Midbrain (tissue), 1 donor: ENCODE measurements around the gene MAPK10.
"Not testable (repeated sequence)": the region's sequence is repeated elsewhere in the genome, so short reads cannot be mapped to it uniquely, and the experiment has no call there.

ENCODE experiments used
- DNase-seq: peaks from one replicate; lab custom pipeline; 2025; lab: John Stamatoyannopoulos, UW

Gene MAPK10

GRCh38 chr4:86338989-86339388 is 20.9 kb downstream of the MAPK10 start:
- DNase-seq, result no peak

DNA sequence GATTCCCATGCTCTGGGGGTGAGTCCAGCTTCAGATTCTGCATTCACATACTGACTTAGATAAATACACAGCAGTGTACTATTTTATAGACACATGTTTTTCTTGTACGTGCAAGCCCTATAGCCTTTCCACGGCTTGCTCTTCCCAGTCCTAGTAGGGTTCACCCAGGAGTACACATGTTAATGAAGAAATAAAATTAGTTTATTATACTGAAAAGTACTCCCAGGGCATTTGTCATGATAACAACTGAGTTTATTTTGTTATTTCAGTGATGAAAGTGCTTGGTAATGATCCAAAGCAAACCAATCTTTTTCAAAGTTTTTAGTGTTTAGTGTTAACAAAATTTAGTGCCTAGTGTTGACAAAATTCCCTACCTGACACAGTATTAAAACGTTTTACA is 21.3 kb downstream of the MAPK10 start:
- no peak for DNase-seq

GRCh38 chr4:86334020-86334750 is 25.7 kb downstream of the MAPK10 start:
- no peak for DNase-seq

DNA sequence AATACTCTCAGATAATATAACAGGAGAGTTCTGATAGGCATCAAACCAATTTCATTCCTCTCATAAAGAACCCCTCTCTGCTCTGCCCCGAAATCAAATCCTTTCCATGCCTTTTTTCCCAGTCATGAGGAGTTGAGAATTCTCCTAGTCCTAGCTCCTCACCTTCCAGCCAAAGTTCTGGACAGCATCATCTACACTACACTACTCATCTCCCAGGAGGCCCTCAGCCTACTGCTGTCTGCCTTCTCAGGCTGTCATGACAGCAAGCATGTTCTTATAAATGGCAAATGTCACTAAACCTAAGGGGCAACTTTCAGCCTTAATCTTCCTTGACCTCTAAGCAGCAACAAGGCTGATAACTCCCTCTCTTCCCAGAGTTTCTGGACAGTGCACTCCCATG is 26.6 kb downstream of the MAPK10 start:
- no peak for DNase-seq

- DNase-seq, result peak; percentile 49
These were observed 28.7 kb downstream of the MAPK10 start for GRCh38 chr4:86330961-86331742.

- DNase-seq, result not testable (repeated sequence)
These were observed 29.4 kb downstream of the MAPK10 start for GRCh38 chr4:86330411-86330810.

- no peak for DNase-seq
These were observed 30.4 kb downstream of the MAPK10 start for GRCh38 chr4:86329431-86329830.

- no peak for DNase-seq
These were observed 33.5 kb downstream of the MAPK10 start for GRCh38 chr4:86326400-86326799.

DNA sequence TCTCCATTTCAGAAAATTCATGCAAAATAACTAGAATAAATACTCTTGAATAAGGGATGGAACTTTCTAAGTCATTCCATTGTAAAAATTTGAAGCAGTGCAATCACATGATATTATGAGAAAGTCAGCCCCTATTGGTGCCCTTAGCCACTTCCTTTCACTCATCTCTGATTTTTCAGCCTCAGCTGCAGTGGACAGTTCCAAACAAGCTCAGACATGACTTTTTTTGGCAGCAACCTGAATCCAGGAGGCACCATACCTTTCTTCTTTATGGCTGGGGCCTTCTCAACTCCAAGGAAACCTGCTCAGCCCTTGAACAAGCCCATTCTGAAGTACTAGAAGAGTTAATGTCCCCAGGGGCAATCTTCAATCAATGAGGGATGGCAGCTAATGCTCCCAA is 40.5 kb downstream of the MAPK10 start:
- no peak for DNase-seq

GRCh38 chr4:86315579-86315978 is 44.3 kb downstream of the MAPK10 start:
- no peak for DNase-seq

DNA sequence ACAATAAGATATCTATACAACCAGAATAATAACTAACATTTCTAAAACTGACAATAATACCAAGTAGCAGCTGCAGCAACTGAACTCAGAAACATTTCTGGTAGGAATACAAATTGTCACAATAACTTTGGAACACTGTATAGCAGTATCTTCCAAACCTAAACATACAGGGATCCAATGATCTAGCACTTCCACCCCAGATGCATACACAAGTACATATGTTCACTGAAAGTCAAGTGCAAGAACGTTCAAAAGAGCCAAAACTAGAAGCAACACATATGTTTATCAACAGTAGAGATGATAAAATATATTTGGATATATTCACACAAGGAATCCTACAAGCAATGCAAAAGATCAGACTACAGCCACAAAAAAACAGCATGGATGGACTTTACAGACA is 46.2 kb downstream of the MAPK10 start:
- no peak for DNase-seq

DNA sequence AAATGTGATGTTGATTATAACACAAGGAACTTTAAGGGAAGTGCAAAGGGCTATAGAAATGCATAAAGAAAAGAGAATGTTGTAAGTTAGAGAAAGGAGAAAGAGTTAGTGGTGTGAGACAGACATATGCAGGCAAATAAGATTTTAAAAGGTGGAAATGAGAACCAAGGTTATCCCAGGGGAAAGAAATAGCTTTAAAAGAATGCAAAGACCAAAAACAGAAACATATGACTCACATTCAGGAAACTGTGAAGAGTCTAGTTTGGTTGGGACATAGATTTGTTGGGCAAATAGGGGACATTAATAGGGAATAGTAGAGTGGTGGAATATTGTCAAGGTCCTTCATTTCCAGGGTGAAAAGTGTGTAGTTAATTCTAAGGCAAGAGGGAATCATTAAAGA is 52.4 kb downstream of the MAPK10 start:
- no peak for DNase-seq

DNA sequence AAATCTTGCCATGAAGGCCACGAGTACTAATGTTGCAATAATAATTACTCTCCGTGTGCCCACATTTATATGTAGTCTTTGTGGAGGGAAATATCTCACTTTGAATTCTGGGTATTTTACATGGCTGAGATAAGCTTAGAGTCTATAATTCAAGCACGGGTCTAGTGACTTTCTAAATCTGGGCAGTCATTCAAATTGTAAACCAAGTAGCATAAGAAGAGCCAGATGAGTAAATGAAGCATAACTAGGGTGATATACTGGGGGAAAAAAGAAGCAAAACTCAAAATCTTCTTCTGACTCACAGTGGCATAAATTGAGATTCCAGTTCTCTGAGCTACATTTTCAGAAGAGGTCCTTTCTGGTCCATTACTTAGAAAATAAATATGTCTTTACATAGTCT is 53.0 kb downstream of the MAPK10 start:
- DNase-seq, result no peak

- DNase-seq, result no peak
These were observed 57.0 kb downstream of the MAPK10 start for GRCh38 chr4:86302830-86303229.

DNA sequence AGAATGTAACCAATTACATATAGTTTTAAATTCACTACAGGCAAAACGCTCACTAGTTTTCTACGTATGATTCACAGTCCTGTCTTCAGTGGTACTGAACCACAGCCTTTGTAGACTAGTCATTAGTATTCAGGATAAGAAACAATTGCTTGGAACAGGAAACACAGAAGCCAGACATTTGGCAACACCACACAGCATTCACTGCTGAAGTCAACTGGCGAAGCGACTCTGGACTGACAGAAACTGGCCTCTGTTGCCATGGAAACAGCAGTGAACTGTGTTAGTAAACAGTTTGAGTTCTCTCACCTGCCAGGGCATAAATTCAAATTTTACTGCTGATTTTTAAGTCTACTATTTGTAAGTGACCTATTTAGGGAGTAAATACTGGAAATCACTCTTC is 57.6 kb downstream of the MAPK10 start:
- DNase-seq, result peak; percentile 81

DNA sequence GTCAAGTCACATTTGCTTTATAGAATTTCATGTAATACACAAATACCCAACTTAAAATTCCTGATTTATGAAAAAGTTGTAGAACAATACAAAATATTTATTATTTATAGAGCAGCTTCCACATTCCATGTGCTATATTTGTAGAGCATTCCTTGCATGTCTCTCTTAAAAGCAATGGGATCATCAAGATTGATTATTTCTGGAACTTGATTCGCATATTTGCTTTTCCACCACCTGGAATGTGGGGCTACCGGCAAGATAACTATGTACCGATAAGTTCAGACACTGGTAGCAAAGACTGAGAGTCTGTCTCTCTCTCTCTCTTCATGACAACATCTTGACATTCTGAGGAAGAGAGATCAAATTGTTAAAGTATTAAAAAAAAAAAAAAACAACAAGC is 59.3 kb downstream of the MAPK10 start:
- no peak for DNase-seq

DNA sequence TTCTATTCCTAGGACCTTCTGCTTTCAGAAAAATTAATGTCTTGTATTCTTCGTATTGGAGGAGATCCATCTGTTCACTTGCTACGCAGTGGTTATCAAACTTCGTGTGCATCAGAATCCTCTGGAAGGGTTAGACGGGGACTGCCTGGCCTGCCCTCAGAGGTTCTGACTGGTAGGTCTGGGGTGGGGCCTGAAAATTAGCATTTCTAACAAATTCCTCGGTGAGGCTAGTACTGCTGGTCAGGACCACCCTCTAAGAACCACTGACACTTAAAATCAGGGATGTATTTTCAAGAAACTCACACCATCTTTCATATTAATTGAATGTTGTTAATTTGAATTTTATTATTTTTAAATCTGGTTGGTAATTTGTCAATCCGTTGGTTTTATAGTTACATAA is 63.0 kb downstream of the MAPK10 start:
- no peak for DNase-seq

GRCh38 chr4:86294883-86295282 is 65.0 kb downstream of the MAPK10 start:
- no peak for DNase-seq

GRCh38 chr4:86291180-86291579 is 68.7 kb downstream of the MAPK10 start:
- DNase-seq, result no peak

GRCh38 chr4:86286726-86287125 is 73.1 kb downstream of the MAPK10 start:
- no peak for DNase-seq

- DNase-seq, result no peak
These were observed 76.5 kb downstream of the MAPK10 start for GRCh38 chr4:86283371-86283770.

DNA sequence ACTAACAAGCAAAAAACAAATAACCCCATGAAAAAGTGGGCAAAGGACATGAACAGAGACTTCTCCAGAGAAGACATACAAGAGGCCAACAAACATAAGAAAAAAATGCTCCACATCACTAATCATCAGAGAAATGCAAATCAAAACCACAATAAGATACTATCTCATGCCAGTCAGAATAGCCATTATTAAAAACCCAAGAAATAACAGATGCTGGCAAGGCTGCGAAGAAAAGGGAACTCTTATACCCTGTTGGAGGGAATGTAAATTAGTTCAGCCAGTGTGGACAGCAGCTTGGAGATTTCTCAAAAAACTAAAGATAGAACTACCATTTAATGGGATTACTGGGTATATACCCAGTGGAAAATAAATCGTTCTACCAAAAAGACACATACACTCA is 79.6 kb downstream of the MAPK10 start:
- no peak for DNase-seq

GRCh38 chr4:86279293-86279960 is 80.4 kb downstream of the MAPK10 start:
- DNase-seq, result no peak
